Lung (tissue), 12 donors: ENCODE results near the gene SLC38A9. TPM values are rescaled to one million over a fixed set of nuclear protein-coding genes. Genes with fewer than 3 reads are reported as not detected.
"Not testable (repeated sequence)": the region's sequence is repeated elsewhere in the genome, so short reads cannot be mapped to it uniquely, and the experiment has no call there.

Experiments used
- ATAC-seq: fragments of 200-7000 bp; cut with Tn5 transposase; one replicate; pipeline ENCODE4 v1.9.1; 2020; ENCODE audit warnings: moderate number of reproducible peaks; ENCODE audit not compliant: insufficient read depth, low FRiP score
- DNase-seq, 3 donors: peaks; one replicate each; pipeline ENCODE4 v3.0.0-alpha.2; 2013 to 2017
- H3K27ac ChIP-seq, 2 donors: one replicate each; pipeline ENCODE4 v1.5.1; 2013; ENCODE audit warnings: mild to moderate bottlenecking in 2 of 2, moderate library complexity in 2 of 2, control low read depth in 1 of 2, inconsistent platforms in 1 of 2, low read depth in 1 of 2, low read length in 1 of 2
- H3K27me3 ChIP-seq, 3 donors: one replicate each; pipeline ENCODE4 v1.5.1; 2013; ENCODE audit warnings: low read length in 2 of 3; ENCODE audit not compliant: control insufficient read depth in 3 of 3, insufficient read depth in 3 of 3
- H3K36me3 ChIP-seq, 4 donors: one replicate each; pipeline ENCODE4 v1.5.1; 2013; ENCODE audit warnings: low read length in 4 of 4, mild to moderate bottlenecking in 1 of 4, moderate library complexity in 1 of 4; ENCODE audit not compliant: control insufficient read depth in 4 of 4, insufficient read depth in 4 of 4
- H3K4me1 ChIP-seq, 5 donors: one replicate each; pipeline ENCODE4 v1.5.1; 2013; ENCODE audit warnings: low read length in 5 of 5, mild to moderate bottlenecking in 2 of 5, moderate library complexity in 1 of 5; ENCODE audit not compliant: control insufficient read depth in 5 of 5, insufficient read depth in 5 of 5
- H3K4me3 ChIP-seq: one replicate; pipeline ENCODE4 v1.5.1; 2013; ENCODE audit warnings: mild to moderate bottlenecking, control low read depth, moderate library complexity
- H3K9ac ChIP-seq, 2 donors: one replicate each; pipeline ENCODE4 v1.5.1; 2013; ENCODE audit warnings: low read length in 2 of 2, control low read depth in 1 of 2; ENCODE audit not compliant: insufficient read depth in 1 of 2
- H3K9me3 ChIP-seq, 4 donors: one replicate each; pipeline ENCODE4 v1.5.1; 2013; ENCODE audit warnings: low read length in 3 of 4, mild to moderate bottlenecking in 1 of 4, moderate library complexity in 1 of 4; ENCODE audit not compliant: control insufficient read depth in 4 of 4, insufficient read depth in 3 of 4
- CTCF ChIP-seq: IDR thresholded peaks from 2 replicates; pipeline ENCODE4 v1.5.1; 2012; ENCODE audit warnings: mild to moderate bottlenecking; ENCODE audit errors: control extremely low read depth, extremely low read depth
- WGBS, 2 donors: extraction: QIAGEN DNeasy Blood & Tissue Kit; methylation state at CpG; one replicate each; pipeline ENCODE4 v1.1.7; 2013; 5-methylcytosine and 5-hydroxymethylcytosine counted together
- polyA plus RNA-seq, 2 donors: library from polyadenylated mRNA; stranded (reverse); fragments of 200-250 nt; gene quantifications; one replicate each; pipeline ENCODE4 v1.2.1, GENCODE V29; 2013
- total RNA-seq, 2 donors: library from RNA; depleted of rRNA in 1 of 2; stranded (reverse); fragments of >200 nt in 1 of 2; gene quantifications; one replicate each; pipeline ENCODE4 v1.2.1, GENCODE V29; 2014 to 2021
- donor health status: control.
- donor health status: control.
- donor health status: Bipolar disorder and iron deficiency.
- donor health status: healthy.
- donor health status: DM: yes; HTN: yes; CAD: no.

SLC38A9 gene
- total and polyA plus RNA-seq, 4 donors = 8.5 to 64.2 (median 14.5) TPM

- no peak for DNase-seq
- WGBS, 2 donors = 62 to 77% methylated on average over 6 of the region's 6 CpGs
- no peak overlapping the region for H3K4me3 ChIP-seq
- H3K27me3 ChIP-seq = no peaks in the 10 kb centered on the region
- ATAC-seq = no peak
- H3K9ac ChIP-seq = no peak overlapping the region
- no peak overlapping the region for H3K27ac ChIP-seq
- TF ChIP-seq CTCF = no peak
- H3K9me3 ChIP-seq = no peaks in the 10 kb centered on the region
- H3K4me1 ChIP-seq = peaks cover 0 to 9% (median 3%) of the 10 kb centered on the region in 5 donors
- H3K36me3 ChIP-seq = no peaks in the 10 kb centered on the region
Measured at GRCh38 chr5:55608595-55609349, 103.4 kb downstream of the SLC38A9 start.

DNA sequence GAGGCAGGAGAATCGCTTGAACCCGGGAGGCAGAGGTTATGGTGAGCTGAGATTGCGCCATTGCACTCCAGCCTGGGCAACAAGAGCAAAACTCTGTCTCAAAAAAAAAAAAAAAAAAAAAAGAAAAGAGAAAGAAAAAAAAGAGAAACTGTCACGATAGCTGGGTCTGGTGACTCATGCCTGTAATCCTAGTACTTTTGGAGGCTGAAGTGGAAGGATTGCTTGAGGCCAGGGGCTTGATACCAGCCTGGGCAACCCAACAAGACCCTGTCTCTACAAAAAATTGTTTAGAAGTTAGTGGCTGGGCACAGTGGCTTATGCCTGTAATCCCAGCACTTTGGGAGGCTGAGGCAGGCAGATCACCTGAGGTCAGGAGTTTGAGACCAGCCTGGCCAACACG is 104.8 kb downstream of the SLC38A9 start:
- DNase-seq, H3K27ac ChIP-seq, H3K36me3 ChIP-seq, H3K4me3 ChIP-seq, H3K9me3 ChIP-seq, ATAC-seq, H3K27me3 ChIP-seq, H3K9ac ChIP-seq: not testable (repeated sequence)
- 68 to 79% methylated on average over 5 of the region's 5 CpGs for WGBS, 2 donors
- peaks cover 0 to 24% (median 13%) of the 10 kb centered on the region in 5 donors for H3K4me1 ChIP-seq

- Histone ChIP-seq H3K36me3 (no peaks in the 10 kb centered on the region), H3K4me3 (no peak overlapping the region), H3K27ac (peak overlapping the region; percentile 1 to 67), H3K4me1 (peaks cover 3 to 50% (median 30%) of the 10 kb centered on the region in 5 donors), H3K9me3 (no peaks in the 10 kb centered on the region), H3K9ac (no peak overlapping the region), H3K27me3 (no peaks in the 10 kb centered on the region)
- ATAC-seq (no peak), DNase-seq (no peak)
- no peak for TF ChIP-seq CTCF
- WGBS, 2 donors = 90 to 95% methylated on average over 7 of the region's 7 CpGs
Measured at GRCh38 chr5:55604611-55605067, 107.5 kb downstream of the SLC38A9 start.

DNA sequence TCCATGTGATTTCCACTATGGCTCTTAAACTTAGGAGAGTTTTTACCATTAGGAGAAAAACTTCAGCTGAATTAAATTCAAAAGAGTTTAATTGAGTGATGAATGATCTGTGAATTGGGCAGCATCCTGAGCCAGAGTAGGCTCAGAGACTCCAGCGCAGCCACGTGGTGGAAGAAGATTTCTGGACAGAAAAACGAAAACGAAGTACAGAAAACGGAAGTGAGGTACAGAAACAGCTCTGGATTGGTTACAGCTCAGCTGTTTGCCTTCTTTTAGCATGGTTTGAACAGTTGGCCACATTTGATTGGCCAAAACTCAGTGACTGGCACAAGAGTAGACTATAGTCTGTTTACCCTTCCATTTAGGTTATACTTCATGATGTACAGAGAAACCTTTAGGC is 108.2 kb downstream of the SLC38A9 start:
- DNase-seq (peak in 1 of 3 donors; percentile 35), ATAC-seq (no peak)
- no peaks in the 10 kb centered on the region for H3K27me3 ChIP-seq
- H3K4me1 ChIP-seq = peaks cover 8 to 50% (median 30%) of the 10 kb centered on the region in 5 donors
- peak overlapping the region in 1 of 2 donors; percentile 17 for H3K27ac ChIP-seq
- no peaks in the 10 kb centered on the region for H3K9me3 ChIP-seq
- H3K4me3 ChIP-seq = no peak overlapping the region
- TF ChIP-seq CTCF = no peak
- 72 to 83% methylated on average over 5 of the region's 5 CpGs for WGBS, 2 donors
- no peaks in the 10 kb centered on the region for H3K36me3 ChIP-seq
- H3K9ac ChIP-seq = no peak overlapping the region
